Activated naive CD8-positive, alpha-beta T cell treated with anti-CD3 and anti-CD28 coated beads, Interleukin-2, amount 50 U/mL, for 16 hours (primary cell): ENCODE results near the gene GRID2.

Experiments used
- DNase-seq: peaks from one replicate; pipeline ENCODE4 v3.0.0-alpha.2; 2020; ENCODE audit warnings: low read depth, low spot score

The GRID2 gene

DNA sequence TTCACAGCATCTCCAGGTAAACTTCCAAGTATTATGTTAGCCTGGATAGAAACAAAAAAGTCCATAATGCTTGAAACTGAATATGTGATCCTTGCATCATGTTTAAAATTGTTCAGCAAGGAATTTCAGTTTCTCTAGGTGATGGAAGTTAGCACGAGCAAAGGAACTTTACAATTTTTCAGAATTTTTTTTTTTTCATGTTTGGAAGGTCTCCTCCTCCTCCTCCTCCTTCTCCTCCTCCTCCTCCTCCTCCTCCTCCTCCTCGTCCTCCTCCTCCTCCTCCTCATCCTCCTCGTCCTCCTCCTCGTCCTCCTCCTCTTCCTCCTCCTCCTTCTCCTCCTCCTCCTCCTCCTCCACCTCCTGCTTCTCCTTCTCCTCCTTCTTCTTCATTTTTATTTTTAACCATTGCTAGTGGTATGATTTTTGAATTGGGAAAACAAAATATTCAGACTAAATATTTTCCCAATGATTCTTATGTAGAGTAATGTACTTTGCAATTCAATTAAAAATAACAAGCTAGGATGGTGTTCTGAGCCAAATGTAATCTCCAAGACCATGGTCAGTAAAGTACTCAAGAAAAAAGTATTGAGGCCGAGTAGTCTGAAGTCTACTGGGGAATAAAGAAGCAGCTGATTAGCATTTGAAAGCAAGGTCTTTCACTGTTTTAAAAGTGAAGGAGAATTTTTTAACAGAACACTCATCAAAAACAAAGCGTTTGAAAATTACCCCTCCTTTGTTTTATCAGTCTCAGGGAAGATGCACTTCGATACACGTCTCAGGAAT lies 1103.9 kb downstream of the GRID2 start:
- no peak for DNase-seq

DNA sequence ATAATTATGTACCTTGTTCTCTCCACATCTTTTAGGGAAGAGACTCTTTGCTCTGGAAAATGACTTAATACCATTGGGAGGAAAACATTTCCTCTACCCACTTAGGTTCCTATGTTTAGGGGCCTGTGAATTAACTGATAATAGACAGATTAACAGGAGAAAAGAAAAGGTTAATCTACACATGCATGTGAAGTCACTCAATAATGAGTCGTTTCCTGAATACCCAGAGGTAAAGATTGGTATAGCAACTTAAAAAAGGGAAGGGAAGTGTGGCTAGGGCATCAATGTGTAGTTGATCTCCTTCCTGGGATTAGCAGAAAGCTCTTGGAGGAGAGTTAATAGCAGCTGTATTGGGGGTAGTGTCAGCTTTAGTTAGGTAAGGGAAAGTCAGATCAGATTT lies 1105.3 kb downstream of the GRID2 start:
- no peak for DNase-seq

DNA sequence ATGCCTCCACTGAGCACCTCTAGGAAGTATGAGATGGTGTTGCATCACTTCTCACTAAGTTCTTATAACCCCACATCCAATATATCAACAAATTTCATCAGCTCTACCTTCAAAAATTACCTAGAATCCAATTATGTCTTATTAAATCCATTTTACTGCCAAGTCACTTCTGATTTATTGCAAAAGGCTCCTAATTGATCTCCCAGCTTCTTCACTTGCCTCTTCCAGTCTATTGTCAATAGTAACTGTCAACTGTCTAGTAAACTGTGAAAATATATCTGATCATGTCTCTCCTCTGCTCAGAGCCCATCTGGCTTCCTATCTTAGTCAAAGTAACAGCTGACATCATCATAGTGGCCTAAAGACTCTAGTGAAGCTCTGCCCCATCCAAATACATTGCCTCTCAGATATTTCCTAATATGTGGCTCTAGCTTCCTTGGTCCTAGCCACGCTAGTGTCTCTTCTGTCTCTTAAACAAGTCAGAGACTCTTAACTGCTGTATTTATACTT lies 1110.3 kb downstream of the GRID2 start:
- no peak for DNase-seq

DNA sequence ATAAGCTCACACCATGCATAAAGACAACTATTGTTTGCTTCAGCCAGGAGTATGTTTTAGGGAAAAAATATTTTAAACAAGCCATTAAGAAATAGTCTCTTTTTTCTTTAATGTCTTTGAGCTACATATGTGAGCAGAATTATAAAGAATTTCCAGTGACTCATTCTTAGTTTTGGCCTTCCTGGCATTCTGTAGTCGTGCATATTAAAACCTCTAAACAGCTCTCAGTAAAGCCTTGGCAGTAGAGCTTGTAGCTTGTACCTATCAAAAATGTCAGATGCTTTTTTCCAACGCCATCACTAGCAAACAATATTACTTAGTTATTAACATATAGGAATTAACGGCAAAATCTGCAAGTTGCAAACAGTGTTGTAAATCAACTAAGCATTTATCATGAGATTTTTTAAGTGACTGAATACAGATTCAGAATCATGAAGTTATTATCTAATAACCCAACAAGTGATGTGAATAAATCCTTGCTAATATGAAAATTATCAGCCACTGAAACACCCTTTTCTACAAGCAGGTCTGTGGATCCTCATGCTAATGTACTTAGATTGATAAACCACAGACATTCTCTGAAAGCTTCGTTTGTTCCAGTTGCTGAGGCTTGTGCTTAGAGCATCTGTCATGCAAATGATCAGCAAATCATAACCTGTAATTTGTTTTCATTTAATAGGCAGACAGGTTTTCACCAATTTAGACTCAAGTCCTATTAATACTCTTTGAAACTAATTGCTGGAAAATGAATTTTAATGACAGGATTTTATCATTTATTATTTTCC lies 1112.8 kb downstream of the GRID2 start:
- DNase-seq, result no peak

DNA sequence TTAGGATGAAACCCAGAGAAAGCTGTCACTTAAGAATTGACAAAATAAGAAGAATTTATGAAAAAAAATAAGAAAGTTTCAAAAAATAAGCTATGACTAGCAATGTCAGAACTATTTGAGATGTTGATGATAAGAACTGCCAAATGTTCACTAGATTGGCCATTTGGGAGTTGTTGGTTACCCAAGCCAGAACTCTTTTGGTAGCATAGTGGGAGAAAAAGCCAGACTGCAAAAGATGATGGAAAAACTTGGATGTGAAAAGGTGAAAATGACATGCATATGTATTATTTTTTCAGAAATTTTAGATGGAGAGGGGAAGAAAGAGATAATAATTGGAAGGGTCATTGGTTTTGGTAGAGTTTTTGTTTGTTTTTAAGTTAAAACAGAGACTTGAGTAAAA lies 1127.6 kb downstream of the GRID2 start:
- DNase-seq, result no peak

DNA sequence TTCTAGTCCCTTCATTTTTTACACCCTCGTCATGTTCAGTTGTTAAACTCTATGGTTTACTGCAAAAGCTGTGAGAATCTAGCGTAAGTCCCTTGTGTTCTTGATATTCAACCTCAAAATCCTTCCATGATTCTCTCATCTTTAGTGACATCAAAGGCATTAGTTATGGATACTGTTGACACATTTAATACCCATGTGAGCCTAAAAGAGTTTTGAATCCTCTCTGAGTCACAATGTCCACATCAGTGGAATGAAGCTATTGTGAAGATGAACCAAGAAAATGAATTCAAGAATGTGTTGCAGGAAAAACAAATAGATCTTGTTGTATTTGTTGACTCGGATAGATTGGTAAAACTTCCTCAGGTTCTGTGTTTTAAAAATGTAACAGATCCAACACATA lies 1130.1 kb downstream of the GRID2 start:
- DNase-seq, result no peak

DNA sequence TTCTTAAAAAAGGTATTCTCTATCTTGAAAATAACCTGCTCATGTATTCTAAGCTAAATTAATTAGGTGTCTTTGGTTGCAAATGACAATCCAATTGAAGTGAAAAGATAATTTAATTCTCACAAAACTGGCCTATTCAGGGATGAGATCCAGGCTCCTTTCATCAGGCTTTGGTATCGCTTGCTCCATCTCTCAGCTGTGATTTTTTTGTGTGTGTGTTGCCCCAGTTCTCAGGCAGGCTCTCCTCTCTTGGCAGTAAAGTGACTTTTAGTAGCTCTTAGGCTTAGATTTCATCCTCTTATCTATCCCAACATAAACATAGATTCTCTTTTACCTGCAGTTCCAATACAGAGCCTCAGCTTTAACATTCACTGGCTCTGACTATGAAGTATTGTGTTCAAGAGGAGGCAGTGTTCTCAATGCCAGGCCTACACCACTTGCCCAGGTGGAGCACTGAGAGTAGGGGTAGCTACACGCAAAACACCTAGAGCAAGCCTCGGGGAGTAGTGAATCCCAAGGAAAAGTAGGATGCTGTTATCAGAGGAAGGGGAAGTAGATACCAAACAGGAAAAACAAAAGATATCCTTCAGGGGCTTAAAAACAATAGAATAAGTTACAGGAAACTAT lies 1132.3 kb downstream of the GRID2 start:
- DNase-seq, result no peak

DNA sequence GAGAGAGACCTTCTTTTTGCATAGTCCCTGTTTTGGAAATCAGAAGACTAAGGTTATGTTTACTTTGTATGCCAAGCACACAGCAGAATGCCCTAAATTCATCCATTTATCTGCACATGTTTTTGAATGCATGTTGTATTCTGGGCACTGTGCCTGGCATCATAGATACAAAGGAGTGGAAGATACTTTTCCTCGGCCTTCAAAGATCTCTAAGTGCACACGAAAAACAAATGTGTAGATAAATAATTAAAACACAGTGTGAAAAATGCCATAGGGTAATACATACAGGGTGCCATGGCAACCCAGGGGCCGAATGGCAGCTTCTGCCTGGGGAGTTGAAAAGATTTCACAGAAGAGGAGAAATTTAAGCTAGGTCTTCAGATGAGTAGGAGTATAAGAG lies 1134.2 kb downstream of the GRID2 start:
- no peak for DNase-seq

DNA sequence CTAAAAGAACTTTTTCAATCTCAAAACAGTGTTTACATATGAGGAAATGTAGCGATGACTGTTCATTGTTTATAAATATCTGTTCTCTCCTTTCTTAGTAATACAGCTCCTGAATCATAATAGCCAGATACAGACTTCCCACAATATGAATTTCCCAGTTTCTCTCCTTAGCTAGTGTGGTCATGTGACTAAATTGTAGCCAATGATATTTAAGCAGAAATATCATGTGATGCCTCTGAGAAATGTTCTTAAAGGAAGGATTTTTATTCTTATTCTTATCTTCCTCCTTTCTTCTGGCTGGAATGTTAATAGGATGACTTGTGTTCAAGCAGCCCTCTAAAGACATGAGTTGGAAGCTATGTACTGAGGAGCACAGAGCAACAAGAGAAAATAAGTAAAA lies 1141.1 kb downstream of the GRID2 start:
- no peak for DNase-seq

DNA sequence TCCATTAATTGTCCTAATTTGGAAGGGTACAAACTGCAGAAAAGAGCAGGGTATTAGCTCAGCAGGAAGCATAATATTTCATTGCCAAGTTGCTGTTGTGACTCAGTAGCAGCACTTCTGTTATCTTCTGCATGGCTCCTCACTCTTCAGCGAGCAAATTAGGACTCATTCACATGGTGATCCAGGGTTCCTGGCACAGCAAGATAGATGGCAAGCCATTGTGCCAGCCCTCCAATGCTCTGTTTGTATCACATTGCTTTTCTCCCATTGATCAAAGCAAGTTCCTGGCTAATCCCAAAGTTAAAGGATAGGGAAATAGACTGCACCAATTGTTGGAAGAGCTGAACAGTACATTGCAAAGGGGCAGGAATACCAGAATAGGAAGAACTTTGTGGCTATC lies 1142.3 kb downstream of the GRID2 start:
- no peak for DNase-seq

DNA sequence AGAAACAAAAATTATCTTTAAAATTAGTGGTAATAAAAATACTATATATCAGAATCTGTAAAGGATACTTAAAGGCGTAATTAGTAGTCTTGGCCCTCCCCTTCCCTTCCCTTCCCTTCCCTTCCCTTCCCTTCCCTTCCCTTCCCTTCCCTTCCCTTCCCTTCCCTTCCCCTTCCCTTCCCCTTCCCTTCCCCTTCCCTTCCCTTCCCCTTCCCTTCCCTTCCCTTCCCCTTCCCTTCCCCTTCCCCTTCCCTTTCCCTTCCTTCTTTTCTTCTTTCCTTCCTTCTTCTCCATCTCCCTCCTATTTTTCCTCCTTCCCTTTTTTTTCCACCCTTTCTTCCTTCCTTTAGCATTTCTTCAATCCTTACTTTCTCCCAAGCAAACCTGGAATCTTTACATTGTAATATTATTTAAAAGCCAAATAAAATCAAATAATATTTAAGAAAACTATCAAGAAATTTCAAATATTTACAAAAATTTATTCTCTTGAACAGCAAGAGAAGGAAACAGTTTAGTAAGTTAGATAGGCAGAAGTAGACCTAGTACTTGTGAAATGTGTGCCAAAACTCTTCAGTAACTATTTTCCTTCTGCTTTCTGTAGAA lies 1145.0 kb downstream of the GRID2 start:
- no peak for DNase-seq

DNA sequence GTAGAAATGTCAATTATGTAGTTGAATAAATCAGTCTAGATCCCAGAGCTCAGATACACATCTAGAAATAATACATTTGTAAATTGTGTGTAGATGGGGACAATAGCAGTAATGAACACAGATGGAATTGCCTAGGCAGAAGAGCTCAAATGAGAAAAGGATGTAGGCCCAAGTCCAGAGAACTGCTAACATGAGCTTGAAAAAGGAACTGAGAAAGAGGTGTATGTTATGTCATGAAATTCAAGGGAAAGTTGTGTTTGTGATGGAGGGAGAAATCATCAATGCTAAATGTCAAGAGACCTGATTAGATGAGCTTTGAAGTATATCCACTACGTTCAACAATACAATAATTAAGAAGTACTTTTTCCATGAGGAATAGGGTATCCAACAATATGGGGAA lies 1148.2 kb downstream of the GRID2 start:
- no peak for DNase-seq

DNA sequence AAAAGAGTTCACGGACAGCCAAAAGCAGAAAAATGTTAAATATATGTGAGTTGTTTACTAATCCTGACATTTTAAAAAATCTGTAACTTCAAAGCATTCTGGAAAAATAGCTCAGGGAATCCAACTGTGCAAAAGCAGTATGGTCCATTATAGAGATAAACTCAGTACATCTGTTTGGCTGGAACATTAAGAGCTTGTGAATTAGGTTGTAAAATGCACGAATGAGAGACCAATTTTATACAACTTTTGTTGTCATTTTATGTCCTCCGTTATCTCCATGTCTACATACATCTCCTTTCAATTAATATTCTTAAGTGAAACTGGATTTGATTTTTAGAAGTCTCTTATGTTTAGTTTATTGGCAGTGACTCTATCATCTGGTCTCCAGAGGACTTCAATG lies 1157.8 kb downstream of the GRID2 start:
- DNase-seq, result no peak

DNA sequence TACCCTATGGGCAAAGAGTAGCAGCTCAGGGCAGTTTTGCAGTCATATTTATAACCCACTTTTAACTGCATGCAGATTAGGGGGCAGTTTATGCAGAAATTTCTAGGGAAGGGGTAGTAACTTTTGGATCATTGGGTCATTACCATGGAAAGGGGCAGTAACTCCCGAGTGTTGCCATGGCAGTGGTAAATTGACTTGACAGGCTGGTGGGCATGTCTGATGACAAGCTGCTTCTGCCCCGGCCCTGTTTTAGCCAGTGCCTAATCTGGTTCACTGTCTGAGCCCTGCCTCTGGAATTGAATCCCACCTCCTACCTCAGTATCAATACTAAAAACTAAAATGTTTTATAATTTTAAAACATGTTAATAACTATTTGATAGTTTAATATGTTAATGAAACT lies 1162.7 kb downstream of the GRID2 start:
- DNase-seq, result no peak

DNA sequence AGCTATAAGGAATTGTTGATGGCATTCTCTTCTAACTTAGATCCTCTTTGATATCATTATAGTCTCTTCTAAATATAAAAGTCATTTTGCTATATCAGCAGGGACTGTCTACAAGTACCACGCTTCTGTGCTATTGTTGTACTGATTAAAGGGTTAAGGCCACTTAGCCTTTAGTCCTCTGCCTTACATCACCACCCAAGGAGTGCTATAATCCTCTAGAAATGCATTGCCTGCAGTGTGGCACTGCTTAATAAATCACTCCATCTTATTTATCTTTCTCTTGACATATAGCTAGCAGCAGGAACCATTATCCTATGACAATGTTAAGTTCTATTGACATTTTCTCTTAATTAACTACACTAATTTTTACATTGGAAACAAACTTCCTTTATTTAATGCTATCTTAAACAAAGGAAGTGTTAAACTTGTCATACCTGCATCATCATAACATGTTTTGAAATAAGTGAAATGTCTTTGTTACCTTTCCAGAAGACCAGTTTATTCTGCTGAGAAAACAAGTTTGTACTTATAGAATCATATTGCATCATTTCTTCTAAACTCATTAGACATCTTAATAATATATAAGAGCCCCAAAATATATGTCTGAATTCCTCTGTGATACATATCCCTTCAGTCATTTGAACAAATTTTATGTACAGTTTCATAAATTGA lies 1163.9 kb downstream of the GRID2 start:
- no peak for DNase-seq

DNA sequence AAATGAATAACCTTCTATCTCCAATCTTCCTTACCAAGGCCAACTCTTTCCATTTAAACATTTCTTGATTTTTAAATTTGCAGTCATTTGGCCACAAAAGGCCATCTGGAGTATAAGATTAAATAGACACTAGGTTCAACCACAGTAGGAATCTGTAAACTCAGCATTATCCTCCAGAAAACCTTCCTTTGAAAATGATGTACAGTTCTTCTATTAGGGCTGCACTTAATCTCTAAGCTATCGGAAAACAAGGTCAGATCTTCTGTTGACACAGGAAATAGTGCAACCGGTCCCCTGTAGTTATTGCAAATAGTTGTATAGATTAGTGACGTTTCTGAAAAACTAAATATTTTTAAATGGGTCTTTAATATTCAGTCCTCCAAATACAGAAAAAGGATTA lies 1165.8 kb downstream of the GRID2 start:
- DNase-seq, result no peak

DNA sequence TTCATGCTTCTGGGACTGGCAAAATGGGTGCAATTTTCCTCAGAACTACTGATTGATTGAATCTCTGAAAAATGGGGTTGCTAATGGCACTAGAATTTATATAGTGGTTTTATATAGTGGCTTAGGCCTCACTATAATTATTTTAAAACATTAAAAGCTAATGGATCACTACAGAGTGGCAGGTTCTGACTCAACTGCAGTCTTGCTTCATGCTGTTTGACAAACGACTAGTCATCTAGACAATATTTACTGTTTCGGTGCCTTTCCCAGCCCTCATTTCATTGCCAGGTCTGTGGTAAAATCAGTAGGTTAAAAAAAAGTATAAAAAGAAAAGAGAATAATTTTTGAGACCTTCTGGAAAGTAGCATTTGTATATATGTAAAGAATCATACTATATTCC lies 1172.0 kb downstream of the GRID2 start:
- no peak for DNase-seq

DNA sequence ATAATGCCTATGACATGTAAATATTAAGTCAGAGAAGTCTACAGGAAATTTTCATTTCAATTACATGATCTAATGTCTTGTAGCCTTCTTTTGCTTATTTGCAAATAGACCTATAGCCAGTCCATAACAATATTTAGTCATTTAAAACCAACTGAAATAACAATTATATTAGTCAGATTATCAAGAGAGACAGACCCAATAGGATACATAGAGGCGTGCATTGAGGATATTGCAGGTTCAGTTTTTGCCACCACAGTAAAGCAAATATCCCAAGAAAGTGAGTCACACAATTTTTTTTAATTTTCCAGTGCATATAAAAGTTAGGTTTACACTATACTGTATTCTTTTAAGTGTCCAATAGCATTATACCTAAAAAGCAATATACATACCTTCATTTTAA lies 1175.0 kb downstream of the GRID2 start:
- DNase-seq, result no peak

DNA sequence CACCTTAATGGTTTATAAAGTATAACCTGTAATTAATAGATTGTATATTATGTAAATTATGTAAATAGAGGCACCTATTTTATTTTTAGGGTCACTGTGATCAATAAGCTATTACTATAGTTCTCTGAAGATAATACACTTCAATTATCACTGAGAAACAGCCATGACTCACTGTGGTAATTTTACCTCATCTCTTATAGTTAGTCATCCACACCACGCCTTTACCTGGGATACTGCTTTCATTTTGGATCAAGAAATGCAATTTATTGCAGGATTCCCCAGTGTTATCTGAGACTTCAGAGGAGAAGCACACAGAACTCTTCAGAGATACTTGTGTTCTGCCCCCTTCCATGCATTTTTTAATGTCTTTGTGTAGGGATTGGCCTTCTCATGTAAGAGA lies 1176.7 kb downstream of the GRID2 start:
- no peak for DNase-seq

DNA sequence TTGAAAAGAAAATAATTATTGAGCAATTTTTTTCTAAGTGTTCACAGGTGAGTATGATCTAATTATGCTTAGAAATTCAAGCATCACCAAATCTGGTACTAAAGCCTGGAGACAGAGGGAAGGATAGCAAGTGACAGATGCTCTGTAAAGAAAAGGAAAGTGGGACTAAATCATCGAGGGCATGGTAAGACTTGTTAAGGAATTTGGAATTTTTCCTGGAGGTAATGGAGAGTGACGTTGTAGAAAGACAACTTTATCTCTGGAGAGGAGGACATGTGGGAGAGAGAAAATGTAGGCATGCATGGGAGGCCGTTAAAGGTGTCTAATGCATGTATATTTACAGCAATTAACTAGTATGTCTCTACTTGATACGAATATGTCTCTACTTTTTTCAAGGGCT lies 1191.6 kb downstream of the GRID2 start:
- no peak for DNase-seq

DNA sequence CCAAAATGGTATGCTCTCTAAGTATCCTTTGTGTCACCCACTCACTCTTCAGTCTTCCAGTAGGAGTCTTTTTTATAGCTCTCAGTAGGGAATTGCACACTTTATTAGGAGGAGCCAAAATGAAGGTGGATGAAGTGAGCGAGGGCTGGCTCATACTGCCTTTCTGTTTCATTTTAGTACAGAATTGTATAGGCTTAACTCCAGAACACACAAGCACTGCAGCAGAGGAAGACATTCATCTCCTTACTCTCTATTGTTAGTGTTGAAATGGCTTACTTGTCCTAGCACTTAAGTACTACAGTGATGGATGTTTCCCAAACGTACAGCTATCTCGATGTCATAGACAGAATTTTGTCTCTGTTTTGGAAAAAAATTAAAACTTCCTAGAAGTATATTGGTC lies 1197.5 kb downstream of the GRID2 start:
- DNase-seq, result no peak

DNA sequence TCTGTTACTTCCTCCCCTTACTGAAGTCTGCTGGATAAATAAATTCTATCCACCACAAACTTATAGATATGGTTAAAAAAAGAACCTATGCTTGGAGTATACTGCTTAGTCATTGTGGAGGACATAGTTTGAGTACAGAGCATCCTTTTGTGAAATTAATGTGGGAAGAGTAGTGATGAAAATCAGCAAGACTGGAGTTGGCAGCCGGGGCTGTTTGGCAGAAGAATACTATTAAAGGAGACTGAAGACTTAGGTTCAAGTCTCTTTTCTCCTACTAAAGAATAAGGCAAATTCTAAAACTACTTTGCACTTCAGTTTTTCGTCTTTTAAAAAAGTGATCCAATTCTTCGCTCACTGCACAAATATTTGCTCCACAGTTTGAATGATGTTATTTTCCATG lies 1198.2 kb downstream of the GRID2 start:
- DNase-seq, result no peak
